Calu3 (cell line): ENCODE results near the gene ADGRG7. TPM values are rescaled to one million over a fixed set of nuclear protein-coding genes. Genes with fewer than 3 reads are reported as not detected.
A peak's percentile ranks its signal among the peaks of the same experiment; 100 is the strongest.

Experiments
- BruUV-seq: library from RNA; stranded (reverse); fragments of 400-500 nt; replicated peaks from 2 replicates; lab custom pipeline; 2021; lab: Mats Ljungman, UMichigan
- CTCF ChIA-PET: fragments of 300-600 bp; sonication (Branson Sonifier 250); formaldehyde crosslinking; loops from one replicate; lab custom pipeline; 2022; ENCODE audit warnings: antibody characterized with exemption; lab: Charles Lee
- DNase-seq: peaks from one replicate; pipeline ENCODE4 v3.0.0; 2022
- H3K27ac Mint-ChIP-seq: one replicate; pipeline ENCODE4 v1.8.0; 2022; ENCODE audit warnings: mixed read lengths; ENCODE audit not compliant: unreplicated experiment
- H3K27me3 Mint-ChIP-seq: one replicate; pipeline ENCODE4 v1.8.0; 2022; ENCODE audit warnings: mixed read lengths; ENCODE audit not compliant: unreplicated experiment
- H3K36me3 Mint-ChIP-seq: one replicate; pipeline ENCODE4 v1.8.0; 2022; ENCODE audit warnings: mild to moderate bottlenecking, moderate library complexity, mixed read lengths; ENCODE audit not compliant: insufficient read depth, unreplicated experiment
- H3K4me1 Mint-ChIP-seq: one replicate; pipeline ENCODE4 v1.8.0; 2022; ENCODE audit warnings: mild to moderate bottlenecking, low read depth, mixed read lengths; ENCODE audit not compliant: unreplicated experiment
- H3K4me3 Mint-ChIP-seq: one replicate; pipeline ENCODE4 v1.8.0; 2022; ENCODE audit warnings: mild to moderate bottlenecking, low read depth, moderate library complexity, mixed read lengths; ENCODE audit not compliant: unreplicated experiment
- H3K9me3 Mint-ChIP-seq: one replicate; pipeline ENCODE4 v1.8.0; 2022; ENCODE audit warnings: low read depth, mixed read lengths; ENCODE audit not compliant: unreplicated experiment
- intact Hi-C: fragments of 100-400 bp; cut with micrococcal nuclease; formaldehyde crosslinking; loops from one replicate; pipeline ENCODE4 v1.10.0; 2022; ENCODE audit not compliant: unreplicated experiment
- total RNA-seq: library from RNA; stranded (reverse); gene quantifications from 2 replicates; pipeline ENCODE4 v1.2.3, GENCODE V29; 2022
- TF ChIP-seq, protein P1 (sequence below): fragments of 200-600 bp; IDR thresholded peaks from one replicate; pipeline ENCODE4 v1.8.0; 2022; ENCODE audit warnings: antibody characterized with exemption; ENCODE audit not compliant: unreplicated experiment

The ADGRG7 gene
- total RNA-seq, 1 experiment from 2014 or later: 1.2 TPM

DNA sequence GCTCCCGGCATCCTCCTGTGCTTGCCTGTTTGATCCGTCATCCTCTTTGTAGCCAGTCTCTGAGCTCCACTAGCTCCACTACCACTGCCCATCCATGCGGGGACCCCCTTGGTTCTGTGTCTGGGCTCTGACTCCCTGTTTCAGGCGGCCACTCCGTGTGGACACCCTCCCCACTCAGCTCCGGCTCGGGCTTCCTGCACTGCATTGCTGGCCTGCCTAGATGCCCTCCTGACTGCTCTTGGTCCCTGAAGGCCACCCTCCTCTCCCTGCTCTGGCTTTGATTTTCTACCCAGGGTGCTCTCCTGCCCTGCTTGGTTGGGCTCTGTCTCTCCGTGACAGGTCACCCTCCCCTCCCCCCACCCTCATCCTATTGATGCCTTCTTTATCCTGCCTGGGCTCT lies 4.0 kb upstream of the ADGRG7 start:
- H3K27ac Mint-ChIP-seq: no peak overlapping the region
- peaks cover 65% of the 10 kb centered on the region for H3K4me1 Mint-ChIP-seq
- H3K36me3 Mint-ChIP-seq: peaks cover under 1% of the 10 kb centered on the region
- CTCF ChIA-PET: no interaction called here
- TF ChIP-seq, protein P1, sequence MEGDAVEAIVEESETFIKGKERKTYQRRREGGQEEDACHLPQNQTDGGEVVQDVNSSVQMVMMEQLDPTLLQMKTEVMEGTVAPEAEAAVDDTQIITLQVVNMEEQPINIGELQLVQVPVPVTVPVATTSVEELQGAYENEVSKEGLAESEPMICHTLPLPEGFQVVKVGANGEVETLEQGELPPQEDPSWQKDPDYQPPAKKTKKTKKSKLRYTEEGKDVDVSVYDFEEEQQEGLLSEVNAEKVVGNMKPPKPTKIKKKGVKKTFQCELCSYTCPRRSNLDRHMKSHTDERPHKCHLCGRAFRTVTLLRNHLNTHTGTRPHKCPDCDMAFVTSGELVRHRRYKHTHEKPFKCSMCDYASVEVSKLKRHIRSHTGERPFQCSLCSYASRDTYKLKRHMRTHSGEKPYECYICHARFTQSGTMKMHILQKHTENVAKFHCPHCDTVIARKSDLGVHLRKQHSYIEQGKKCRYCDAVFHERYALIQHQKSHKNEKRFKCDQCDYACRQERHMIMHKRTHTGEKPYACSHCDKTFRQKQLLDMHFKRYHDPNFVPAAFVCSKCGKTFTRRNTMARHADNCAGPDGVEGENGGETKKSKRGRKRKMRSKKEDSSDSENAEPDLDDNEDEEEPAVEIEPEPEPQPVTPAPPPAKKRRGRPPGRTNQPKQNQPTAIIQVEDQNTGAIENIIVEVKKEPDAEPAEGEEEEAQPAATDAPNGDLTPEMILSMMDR: no peak
- no TSS peak for BruUV-seq
- H3K27me3 Mint-ChIP-seq: no peaks in the 10 kb centered on the region
- H3K9me3 Mint-ChIP-seq: no peaks in the 10 kb centered on the region
- H3K4me3 Mint-ChIP-seq: no peak overlapping the region
- DNase-seq: no peak
- intact Hi-C loops: no loop called here

DNA sequence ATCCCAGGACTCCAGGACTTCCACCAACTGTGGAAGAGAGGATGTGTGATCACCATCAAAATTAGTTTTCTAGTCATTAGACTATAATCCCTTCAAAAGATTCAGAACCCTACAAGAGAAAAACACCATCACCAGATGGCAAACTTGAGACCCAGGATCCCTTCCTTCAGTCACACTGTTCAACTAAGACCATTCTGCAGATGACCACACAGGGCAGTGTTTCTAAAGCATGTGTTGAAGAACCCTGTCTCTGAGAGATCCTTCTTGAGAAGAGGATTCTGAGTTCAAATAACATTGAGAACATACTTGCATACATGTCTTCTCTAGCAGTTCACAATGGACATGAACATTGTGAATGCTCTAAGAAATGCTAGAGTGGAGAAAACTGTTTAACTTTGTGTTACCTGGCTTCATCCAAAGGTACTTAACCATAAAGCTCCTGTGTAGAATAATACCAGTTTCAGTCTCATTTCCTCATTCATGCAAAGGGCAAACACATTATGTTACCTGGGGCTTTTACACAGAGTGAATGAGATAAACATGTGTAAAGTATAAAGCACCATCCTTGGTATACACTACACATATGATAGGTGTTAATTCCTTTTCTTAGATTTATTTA lies 2.4 kb upstream of the ADGRG7 start:
- Mint-ChIP-seq H3K9me3 (no peaks in the 10 kb centered on the region), H3K4me3 (no peak overlapping the region), H3K27me3 (no peaks in the 10 kb centered on the region), H3K4me1 (peaks cover 49% of the 10 kb centered on the region), H3K36me3 (peaks cover 5% of the 10 kb centered on the region), H3K27ac (peak overlapping the region; percentile 27)
- CTCF ChIA-PET: no interaction called here
- no peak for DNase-seq
- BruUV-seq: no TSS peak
- intact Hi-C loops: no loop called here
- TF ChIP-seq, protein P1: no peak

DNA sequence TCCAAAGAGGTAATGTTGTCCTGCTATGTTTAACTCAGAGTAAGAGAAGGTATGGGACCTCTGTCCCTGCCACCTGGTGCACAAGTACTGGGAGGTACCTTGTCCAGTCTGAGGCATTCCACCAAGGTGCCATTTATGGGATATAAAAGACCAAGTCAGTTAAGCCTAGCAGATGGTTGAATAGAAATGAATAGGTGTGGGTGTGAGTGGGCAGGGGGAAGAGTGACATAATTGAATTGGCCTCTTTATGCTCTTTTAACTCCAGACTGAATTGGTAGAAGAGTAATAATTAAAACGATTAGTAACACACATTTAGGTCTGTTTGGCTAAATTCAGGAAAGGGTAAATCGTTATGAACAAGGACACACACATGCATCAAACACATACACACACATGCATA lies 562 bp downstream of the ADGRG7 start:
- Mint-ChIP-seq H3K27me3 (no peaks in the 10 kb centered on the region), H3K4me1 (peaks cover 37% of the 10 kb centered on the region), H3K27ac (no peak overlapping the region), H3K4me3 (no peak overlapping the region), H3K9me3 (no peaks in the 10 kb centered on the region), H3K36me3 (peaks cover 5% of the 10 kb centered on the region)
- intact Hi-C loops: no loop called here
- no TSS peak for BruUV-seq
- TF ChIP-seq, protein P1: no peak
- no peak for DNase-seq
- CTCF ChIA-PET: no interaction called here

DNA sequence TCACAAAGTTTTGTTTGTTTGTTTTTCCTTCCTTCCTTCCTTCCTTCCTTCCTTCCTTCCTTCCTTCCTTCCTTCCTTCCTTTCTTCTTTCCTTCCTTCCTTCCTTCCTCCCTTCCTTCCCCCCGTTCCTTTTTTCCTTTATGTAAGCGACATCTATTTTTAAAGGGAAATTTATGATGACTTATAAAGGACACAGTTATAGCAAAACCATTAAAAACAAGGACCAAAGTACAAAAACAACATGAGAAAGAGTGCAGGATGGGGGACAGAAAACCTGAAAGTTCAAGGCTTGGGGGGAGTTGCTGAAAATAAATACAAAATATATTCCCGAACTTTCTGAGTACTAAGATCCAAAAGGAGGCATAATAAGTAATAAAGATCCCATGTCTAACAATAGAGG lies 1.8 kb downstream of the ADGRG7 start:
- TF ChIP-seq, protein P1: no peak
- intact Hi-C loops: no loop called here
- BruUV-seq: no TSS peak

More for the DNA sequence above, 1.8 kb downstream of the ADGRG7 start:
- peaks cover 5% of the 10 kb centered on the region for H3K36me3 Mint-ChIP-seq
- H3K9me3 Mint-ChIP-seq: no peaks in the 10 kb centered on the region
- peaks cover 41% of the 10 kb centered on the region for H3K4me1 Mint-ChIP-seq
- CTCF ChIA-PET: no interaction called here
- H3K4me3 Mint-ChIP-seq: no peak overlapping the region
- H3K27ac Mint-ChIP-seq: no peak overlapping the region
- DNase-seq: no peak
- H3K27me3 Mint-ChIP-seq: no peaks in the 10 kb centered on the region
